GM23338 (cell line): ENCODE results near the gene RIN3. TPM values are rescaled to one million over a fixed set of nuclear protein-coding genes. Genes with fewer than 3 reads are reported as not detected.

Experiments
- ATAC-seq: fragments of 200-7000 bp; cut with Tn5 transposase; 3 replicates; pipeline ENCODE4 v1.9.1; 2020
- DNase-seq: peaks from one replicate; pipeline ENCODE4 v3.0.0-alpha.2; 2015; ENCODE audit warnings: low spot score
- H2AFZ ChIP-seq: fragments of 200-600 bp; sonication (generic); 2 replicates; pipeline ENCODE4 v1.8.0; 2016; ENCODE audit warnings: antibody characterized with exemption, mild to moderate bottlenecking, moderate library complexity
- H3F3A ChIP-seq: fragments of 200-600 bp; sonication (generic); replicated peaks from 2 replicates; pipeline ENCODE4 v1.8.0; 2017; ENCODE audit warnings: antibody characterized with exemption, mixed run types, low read depth
- H3K27ac ChIP-seq: fragments of 200-600 bp; sonication (generic); 2 replicates; pipeline ENCODE4 v1.6.1; 2016; ENCODE audit warnings: low read depth
- H3K27me3 ChIP-seq: fragments of 200-600 bp; sonication (generic); 2 replicates; pipeline ENCODE4 v1.8.0; 2016; ENCODE audit warnings: mild to moderate bottlenecking, mixed run types, moderate library complexity; ENCODE audit not compliant: insufficient read depth
- H3K36me3 ChIP-seq: fragments of 200-600 bp; sonication (generic); 2 replicates; pipeline ENCODE4 v1.8.0; 2016; ENCODE audit warnings: mild to moderate bottlenecking; ENCODE audit not compliant: insufficient read depth
- H3K4me1 ChIP-seq: fragments of 200-600 bp; sonication (generic); 2 replicates; pipeline ENCODE4 v1.8.0; 2016; ENCODE audit warnings: mild to moderate bottlenecking, moderate library complexity; ENCODE audit not compliant: insufficient read depth
- H3K4me2 ChIP-seq: fragments of 200-600 bp; sonication (generic); 2 replicates; pipeline ENCODE4 v1.7.1; 2017; ENCODE audit warnings: mixed run types
- H3K4me3 ChIP-seq: fragments of 200-600 bp; sonication (generic); 2 replicates; pipeline ENCODE4 v1.6.1; 2016; ENCODE audit warnings: mixed run types
- H3K79me2 ChIP-seq: fragments of 200-600 bp; sonication (generic); replicated peaks from 2 replicates; pipeline ENCODE4 v1.8.0; 2017; ENCODE audit warnings: mild to moderate bottlenecking; ENCODE audit not compliant: insufficient read depth
- H3K9me2 ChIP-seq: fragments of 200-600 bp; sonication (generic); 2 replicates; pipeline ENCODE4 v1.8.0; 2017; ENCODE audit not compliant: insufficient read depth
- H4K20me1 ChIP-seq: fragments of 200-600 bp; sonication (generic); replicated peaks from 2 replicates; pipeline ENCODE4 v1.8.0; 2017; ENCODE audit warnings: mild to moderate bottlenecking; ENCODE audit not compliant: insufficient read depth
- H3K27ac Mint-ChIP-seq: 2 replicates; pipeline ENCODE4 v1.8.0; 2020; ENCODE audit warnings: inconsistent platforms, mild to moderate bottlenecking, moderate library complexity, mixed read lengths
- H3K27me3 Mint-ChIP-seq: 3 replicates; pipeline ENCODE4 v1.8.0; 2022; ENCODE audit warnings: low read depth, mild to moderate bottlenecking, moderate library complexity, mixed read lengths, inconsistent platforms; ENCODE audit not compliant: insufficient read depth, poor library complexity
- H3K36me3 Mint-ChIP-seq: 3 replicates; pipeline ENCODE4 v1.8.0; 2021; ENCODE audit warnings: low read depth, mild to moderate bottlenecking, inconsistent platforms, moderate library complexity, mixed read lengths
- H3K4me1 Mint-ChIP-seq: 3 replicates; pipeline ENCODE4 v1.8.0; 2020; ENCODE audit warnings: mild to moderate bottlenecking, inconsistent platforms, mixed read lengths
- H3K4me3 Mint-ChIP-seq: 3 replicates; pipeline ENCODE4 v1.8.0; 2021; ENCODE audit warnings: moderate library complexity, mild to moderate bottlenecking, inconsistent platforms, mixed read lengths
- H3K9me3 Mint-ChIP-seq: 3 replicates; pipeline ENCODE4 v1.8.0; 2020; ENCODE audit warnings: moderate library complexity, mild to moderate bottlenecking, inconsistent platforms, mixed read lengths
- CREB1 ChIP-seq: fragments of 250-450 bp; sonication (Bioruptor Pico); IDR thresholded peaks from 2 replicates; pipeline ENCODE4 v1.5.0; 2020; ENCODE audit warnings: low read depth, mild to moderate bottlenecking, moderate library complexity
- EZH2phosphoT487 ChIP-seq: fragments of 200-600 bp; sonication (generic); IDR thresholded peaks from one replicate; pipeline ENCODE4 v1.8.1; 2018; ENCODE audit warnings: antibody characterized with exemption; ENCODE audit not compliant: unreplicated experiment
- POLR2AphosphoS5 ChIP-seq: IDR thresholded peaks from 2 replicates; pipeline ENCODE4 v1.6.1; 2016; ENCODE audit warnings: antibody characterized with exemption, low read depth
- STAT1 ChIP-seq: IDR thresholded peaks from one replicate; pipeline ENCODE4 v1.6.1; 2016; ENCODE audit warnings: antibody characterized with exemption; ENCODE audit not compliant: unreplicated experiment
- ZNF114 ChIP-seq: fragments of 250-450 bp; sonication (Bioruptor Pico); IDR thresholded peaks from 2 replicates; pipeline ENCODE4 v1.5.0; 2020; ENCODE audit warnings: mild to moderate bottlenecking, moderate library complexity
- ZNF331 ChIP-seq: fragments of 250-450 bp; sonication (Bioruptor Pico); IDR thresholded peaks from 2 replicates; pipeline ENCODE4 v1.5.0; 2020; ENCODE audit warnings: low read depth, mild to moderate bottlenecking, moderate library complexity
- polyA plus RNA-seq: library from polyadenylated mRNA; unstranded; fragments of >200 nt; fragmentation: Nextera tagmentation; extraction: Ambion mirVana; gene quantifications from 2 replicates; pipeline ENCODE4 v1.2.1, GENCODE V29; 2016
- total RNA-seq: library from RNA; depleted of rRNA; stranded (reverse); fragments of >200 nt; shearing (Covaris generic); gene quantifications from 2 replicates; pipeline ENCODE4 v1.2.3, GENCODE V29; 2014
- TF ChIP-seq, protein P1 (sequence below), 2 experiments: fragments of 200-600 bp in 1 of 2; sonication (generic) in 1 of 2; conservative IDR thresholded peaks; 2 replicates each; pipeline versions ENCODE4 v1.5.1 to v1.6.1; 2016 to 2017; ENCODE audit warnings: antibody characterized with exemption in 2 of 2, low read depth in 2 of 2, mild to moderate bottlenecking in 2 of 2, moderate library complexity in 1 of 2
- TF ChIP-seq, protein P2 (sequence below): IDR thresholded peaks from 2 replicates; pipeline ENCODE4 v1.6.1; 2016; ENCODE audit warnings: antibody characterized with exemption

Gene RIN3
- total and polyA plus RNA-seq, 2 experiments from 2014 or later, result 0.97 to 1.5 TPM

DNA sequence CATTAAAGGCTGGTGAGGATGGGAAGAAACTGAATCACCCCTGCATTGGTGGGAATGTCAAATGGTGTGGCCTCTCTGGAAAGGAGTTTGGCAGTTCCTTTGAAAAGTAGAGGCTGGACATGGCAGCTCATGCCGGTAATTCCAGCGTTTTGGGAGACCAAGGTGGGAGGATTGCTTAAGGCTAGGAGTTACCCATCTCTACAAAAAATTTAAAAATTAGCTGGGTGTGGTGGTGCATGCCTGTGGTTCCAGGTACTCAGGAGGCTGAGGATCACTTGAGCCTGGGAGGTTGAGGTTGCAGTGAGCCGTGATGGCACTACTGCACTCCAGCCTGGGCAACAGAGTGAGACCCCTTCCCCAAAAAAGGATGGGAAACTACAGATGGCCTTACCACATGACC, 93.7 kb downstream of the RIN3 start:
- Histone ChIP-seq H3K9me2 (peaks cover 6% of the 10 kb centered on the region; the same call in 1 of the 2 replicates), H3K27ac (no peak overlapping the region), H3K27me3 (no peaks in the 10 kb centered on the region), H3K79me2 (no peaks in the 10 kb centered on the region), H3K4me1 (no peaks in the 10 kb centered on the region), H3K36me3 (no peaks in the 10 kb centered on the region), H4K20me1 (no peaks in the 10 kb centered on the region), H2AFZ (no peak overlapping the region), H3F3A (no peaks in the 10 kb centered on the region), H3K4me2 (no peak overlapping the region), H3K4me3 (no peak overlapping the region)
- Mint-ChIP-seq H3K27ac (no peak overlapping the region), H3K36me3 (no peaks in the 10 kb centered on the region), H3K4me1 (no peaks in the 10 kb centered on the region), H3K4me3 (no peak overlapping the region), H3K9me3 (no peaks in the 10 kb centered on the region), H3K27me3 (peaks cover 11% of the 10 kb centered on the region)
- TF ChIP-seq POLR2AphosphoS5 (no peak), CREB1 (CRISPR knock-in tag) (no peak), ZNF331 (CRISPR knock-in tag) (no peak), EZH2phosphoT487 (no peak), ZNF114 (no peak), STAT1 (no peak)
- TF ChIP-seq, protein P1, sequence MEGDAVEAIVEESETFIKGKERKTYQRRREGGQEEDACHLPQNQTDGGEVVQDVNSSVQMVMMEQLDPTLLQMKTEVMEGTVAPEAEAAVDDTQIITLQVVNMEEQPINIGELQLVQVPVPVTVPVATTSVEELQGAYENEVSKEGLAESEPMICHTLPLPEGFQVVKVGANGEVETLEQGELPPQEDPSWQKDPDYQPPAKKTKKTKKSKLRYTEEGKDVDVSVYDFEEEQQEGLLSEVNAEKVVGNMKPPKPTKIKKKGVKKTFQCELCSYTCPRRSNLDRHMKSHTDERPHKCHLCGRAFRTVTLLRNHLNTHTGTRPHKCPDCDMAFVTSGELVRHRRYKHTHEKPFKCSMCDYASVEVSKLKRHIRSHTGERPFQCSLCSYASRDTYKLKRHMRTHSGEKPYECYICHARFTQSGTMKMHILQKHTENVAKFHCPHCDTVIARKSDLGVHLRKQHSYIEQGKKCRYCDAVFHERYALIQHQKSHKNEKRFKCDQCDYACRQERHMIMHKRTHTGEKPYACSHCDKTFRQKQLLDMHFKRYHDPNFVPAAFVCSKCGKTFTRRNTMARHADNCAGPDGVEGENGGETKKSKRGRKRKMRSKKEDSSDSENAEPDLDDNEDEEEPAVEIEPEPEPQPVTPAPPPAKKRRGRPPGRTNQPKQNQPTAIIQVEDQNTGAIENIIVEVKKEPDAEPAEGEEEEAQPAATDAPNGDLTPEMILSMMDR (conservative IDR thresholded peaks at IDR 0.05; ENCODE audit: low read depth in 2 of 2), result no peak
- TF ChIP-seq, protein P2, sequence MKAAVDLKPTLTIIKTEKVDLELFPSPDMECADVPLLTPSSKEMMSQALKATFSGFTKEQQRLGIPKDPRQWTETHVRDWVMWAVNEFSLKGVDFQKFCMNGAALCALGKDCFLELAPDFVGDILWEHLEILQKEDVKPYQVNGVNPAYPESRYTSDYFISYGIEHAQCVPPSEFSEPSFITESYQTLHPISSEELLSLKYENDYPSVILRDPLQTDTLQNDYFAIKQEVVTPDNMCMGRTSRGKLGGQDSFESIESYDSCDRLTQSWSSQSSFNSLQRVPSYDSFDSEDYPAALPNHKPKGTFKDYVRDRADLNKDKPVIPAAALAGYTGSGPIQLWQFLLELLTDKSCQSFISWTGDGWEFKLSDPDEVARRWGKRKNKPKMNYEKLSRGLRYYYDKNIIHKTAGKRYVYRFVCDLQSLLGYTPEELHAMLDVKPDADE, result no peak
- DNase-seq (no peak), ATAC-seq (no peak)

DNA sequence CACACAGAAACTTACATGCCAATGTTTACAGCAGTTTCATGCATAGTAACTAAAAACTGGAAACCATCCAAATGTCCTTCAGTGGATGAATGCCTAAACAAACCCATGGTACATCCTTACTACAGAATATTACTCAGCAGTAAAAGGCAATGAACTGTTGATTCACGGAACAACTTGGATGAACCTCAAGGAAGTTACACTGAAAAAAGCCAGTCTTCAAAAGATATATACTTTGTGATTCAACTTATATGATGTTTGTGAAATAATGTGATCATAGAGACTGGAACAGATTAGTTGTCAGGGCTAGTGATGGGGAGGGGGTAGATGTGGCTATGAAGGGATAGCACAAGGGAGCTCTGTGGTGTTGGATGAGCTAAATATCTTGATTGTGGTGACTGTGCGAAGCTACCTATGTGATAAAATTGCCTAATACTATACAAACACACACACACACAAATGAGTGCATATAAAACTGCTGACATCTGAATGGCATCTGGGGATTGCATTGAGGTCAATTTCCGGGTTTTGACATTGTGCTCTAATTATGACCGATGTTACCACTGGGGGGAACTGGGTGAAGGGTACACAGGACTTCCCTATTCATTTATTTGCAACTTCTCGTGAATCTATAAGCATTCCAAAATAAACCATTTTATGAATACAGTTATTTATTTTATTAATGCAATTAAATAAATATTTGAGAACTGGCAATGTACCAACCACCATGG, 94.3 kb downstream of the RIN3 start:
- Histone ChIP-seq H3K4me2 (no peak overlapping the region), H3F3A (no peaks in the 10 kb centered on the region), H3K27me3 (no peaks in the 10 kb centered on the region), H3K36me3 (no peaks in the 10 kb centered on the region), H3K4me1 (no peaks in the 10 kb centered on the region), H4K20me1 (no peaks in the 10 kb centered on the region), H2AFZ (no peak overlapping the region), H3K79me2 (no peaks in the 10 kb centered on the region), H3K27ac (no peak overlapping the region), H3K4me3 (no peak overlapping the region), H3K9me2 (peaks cover 6% of the 10 kb centered on the region; the same call in 1 of the 2 replicates)
- no peaks in the 10 kb centered on the region for H3K9me3 Mint-ChIP-seq
- H3K27me3 Mint-ChIP-seq, result peaks cover 11% of the 10 kb centered on the region
- no peaks in the 10 kb centered on the region; the same call in 2 of the 3 replicates for H3K4me1 Mint-ChIP-seq
- no peaks in the 10 kb centered on the region for H3K36me3 Mint-ChIP-seq
- H3K4me3 Mint-ChIP-seq, result no peak overlapping the region
- DNase-seq (no peak), ATAC-seq (no peak)
- no peak for TF ChIP-seq ZNF331 (CRISPR knock-in tag)
- TF ChIP-seq, protein P2, result no peak
- TF ChIP-seq, protein P1 (conservative IDR thresholded peaks at IDR 0.05; ENCODE audit: low read depth in 2 of 2), result no peak
- no peak for TF ChIP-seq STAT1
- no peak overlapping the region for H3K27ac Mint-ChIP-seq
